NCI-H1417 (cell line): ENCODE measurements around the gene SERPINB6.
"Not testable (repeated sequence)": the region's sequence is repeated elsewhere in the genome, so short reads cannot be mapped to it uniquely, and the experiment has no call there.

Source experiments
- DNase-seq, 3 experiments: peaks; one replicate each; lab custom pipeline; 2025; lab: John Stamatoyannopoulos, UW

Gene SERPINB6

GRCh38 chr6:2977799-2978590 is 6.6 kb upstream of the SERPINB6 start:
- peak in 1 of 3 experiments; percentile 6 for DNase-seq

GRCh38 chr6:2977290-2977689 is 5.9 kb upstream of the SERPINB6 start:
- no peak for DNase-seq

GRCh38 chr6:2976571-2977085 is 5.3 kb upstream of the SERPINB6 start:
- no peak for DNase-seq

- DNase-seq, result no peak
Observed at GRCh38 chr6:2976060-2976459, 4.7 kb upstream of the SERPINB6 start.

GRCh38 chr6:2973676-2974075 is 2.3 kb upstream of the SERPINB6 start:
- no peak for DNase-seq

GRCh38 chr6:2973180-2973579 is 1.8 kb upstream of the SERPINB6 start:
- not testable (repeated sequence) for DNase-seq

- DNase-seq, result not testable (repeated sequence)
Observed at GRCh38 chr6:2972685-2973084, 1.3 kb upstream of the SERPINB6 start.

GRCh38 chr6:2972219-2972487 is 786 bp upstream of the SERPINB6 start:
- not testable (repeated sequence) for DNase-seq

- DNase-seq, result peak; percentile 24 to 41 (median 35)
Observed at GRCh38 chr6:2970753-2971419, 481 bp downstream of the SERPINB6 start.

GRCh38 chr6:2970034-2970685 is 1.2 kb downstream of the SERPINB6 start:
- no peak for DNase-seq

GRCh38 chr6:2969549-2969948 is 1.8 kb downstream of the SERPINB6 start:
- DNase-seq, result no peak

- DNase-seq, result no peak
Observed at GRCh38 chr6:2968600-2969135, 2.7 kb downstream of the SERPINB6 start.

- DNase-seq, result no peak
Observed at GRCh38 chr6:2967936-2968335, 3.4 kb downstream of the SERPINB6 start.

GRCh38 chr6:2966347-2966746 is 5.0 kb downstream of the SERPINB6 start:
- DNase-seq, result peak in 2 of 3 experiments; percentile 3 to 7

- DNase-seq, result no peak
Observed at GRCh38 chr6:2964793-2965505, 6.4 kb downstream of the SERPINB6 start.

GRCh38 chr6:2963756-2964155 is 7.6 kb downstream of the SERPINB6 start:
- DNase-seq, result no peak

GRCh38 chr6:2962636-2963035 is 8.7 kb downstream of the SERPINB6 start:
- no peak for DNase-seq

GRCh38 chr6:2962004-2962403 is 9.4 kb downstream of the SERPINB6 start:
- DNase-seq, result peak in 1 of 3 experiments; percentile 25

- DNase-seq, result no peak
Observed at GRCh38 chr6:2961506-2961905, 9.9 kb downstream of the SERPINB6 start.

GRCh38 chr6:2960935-2961334 is 10.4 kb downstream of the SERPINB6 start:
- DNase-seq, result no peak

- DNase-seq, result no peak
Observed at GRCh38 chr6:2959909-2960719, 11.3 kb downstream of the SERPINB6 start.
